ENCODE results near the gene SNX4.
"Not testable (repeated sequence)": the region's sequence is repeated elsewhere in the genome, so short reads cannot be mapped to it uniquely, and the experiment has no call there.

DNA sequence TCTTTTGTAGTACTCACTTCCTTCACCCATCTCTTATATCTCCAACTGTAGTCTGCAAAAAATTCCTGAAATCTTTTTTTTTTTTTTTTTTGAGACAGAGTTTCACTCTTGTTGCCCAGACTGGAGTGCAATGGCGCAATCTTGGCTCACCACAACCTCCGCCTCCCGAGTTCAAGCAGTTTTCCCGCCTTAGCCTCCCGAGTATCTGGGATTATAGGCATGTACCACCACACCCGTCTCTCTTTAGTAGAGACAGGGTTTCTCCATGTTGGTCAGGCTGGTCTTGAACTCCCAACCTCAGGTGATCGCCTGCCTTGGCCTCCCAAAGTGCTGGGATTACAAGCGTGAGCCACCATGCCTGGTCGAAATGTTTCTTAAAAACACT, 38.6 kb downstream of the SNX4 start:
- not testable (repeated sequence) for TF ChIP-seq RAD21 (IDR thresholded peaks at IDR 0.05); CTCF (IDR thresholded peaks at IDR 0.05; ENCODE audit: low read depth, low read length, missing input control); RXRA (IDR thresholded peaks at IDR 0.05); TAF1 (conservative IDR thresholded peaks at IDR 0.05); FOXA1 (IDR thresholded peaks at IDR 0.05); YY1 (IDR thresholded peaks at IDR 0.05); REST (IDR thresholded peaks at IDR 0.05); JUND (IDR thresholded peaks at IDR 0.05); ZBTB33 (IDR thresholded peaks at IDR 0.05); GABPA (IDR thresholded peaks at IDR 0.05 in 1 of 2, conservative IDR thresholded peaks at IDR 0.05 in 1 of 2); MAX (IDR thresholded peaks at IDR 0.05)
